HEK293 (cell line): Measurements from ENCODE around the gene ENDOV.

Experiments
- ZNF121 ChIP-seq: fragments of 450-650 bp; formaldehyde crosslinking; IDR thresholded peaks from 2 replicates; pipeline ENCODE4 v1.5.1; 2016; ENCODE audit warnings: missing biosample characterization, missing genetic modification characterization
- ZNF324 ChIP-seq: fragments of 450-650 bp; formaldehyde crosslinking; IDR thresholded peaks from 2 replicates; pipeline ENCODE4 v1.5.1; 2016; ENCODE audit warnings: missing biosample characterization, missing genetic modification characterization
- ZNF341 ChIP-seq: fragments of 450-650 bp; formaldehyde crosslinking; IDR thresholded peaks from 2 replicates; pipeline ENCODE4; 2016; ENCODE audit warnings: low read depth, missing biosample characterization, missing genetic modification characterization
- ZNF596 ChIP-seq: fragments of 450-650 bp; IDR thresholded peaks from 2 replicates; pipeline ENCODE4 v1.5.0; 2018; ENCODE audit warnings: missing biosample characterization, mild to moderate bottlenecking, missing genetic modification characterization, moderate library complexity
- ZNF707 ChIP-seq: fragments of 450-650 bp; formaldehyde crosslinking; IDR thresholded peaks from 2 replicates; pipeline ENCODE4 v1.5.1; 2016; ENCODE audit warnings: missing biosample characterization, missing genetic modification characterization
- TF ChIP-seq, protein P1 (sequence below): fragments of 450-650 bp; formaldehyde crosslinking; IDR thresholded peaks from 2 replicates; pipeline ENCODE4 v1.5.1; 2016; ENCODE audit warnings: missing biosample characterization, missing genetic modification characterization

DNA sequence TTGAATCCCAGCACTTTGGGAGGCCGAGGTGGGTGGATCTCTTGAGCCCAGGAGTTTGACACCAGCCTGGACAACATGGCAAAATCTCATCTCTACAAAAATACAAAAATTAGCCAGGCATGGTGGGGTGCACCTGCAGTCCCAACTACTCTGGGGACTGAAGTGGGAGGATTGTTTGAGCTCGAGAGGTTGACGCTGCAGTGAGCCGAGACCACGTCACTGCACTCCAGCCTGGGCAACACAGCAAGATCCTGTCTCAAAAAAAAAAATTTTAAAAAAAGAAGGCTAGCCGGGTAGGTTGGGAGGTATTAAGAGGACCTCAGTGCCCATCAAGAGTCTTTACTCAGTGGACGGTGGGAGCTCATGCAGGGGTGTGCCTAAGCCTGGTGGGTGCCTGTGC lies 65.3 kb downstream of the ENDOV start:
- TF ChIP-seq ZNF341 (tag by site-specific recombination) (no peak), ZNF324 (tag by site-specific recombination) (no peak), ZNF121 (tag by site-specific recombination) (peak; percentile 91), ZNF596 (tag by site-specific recombination) (no peak), ZNF707 (tag by site-specific recombination) (no peak)
- TF ChIP-seq, protein P1, sequence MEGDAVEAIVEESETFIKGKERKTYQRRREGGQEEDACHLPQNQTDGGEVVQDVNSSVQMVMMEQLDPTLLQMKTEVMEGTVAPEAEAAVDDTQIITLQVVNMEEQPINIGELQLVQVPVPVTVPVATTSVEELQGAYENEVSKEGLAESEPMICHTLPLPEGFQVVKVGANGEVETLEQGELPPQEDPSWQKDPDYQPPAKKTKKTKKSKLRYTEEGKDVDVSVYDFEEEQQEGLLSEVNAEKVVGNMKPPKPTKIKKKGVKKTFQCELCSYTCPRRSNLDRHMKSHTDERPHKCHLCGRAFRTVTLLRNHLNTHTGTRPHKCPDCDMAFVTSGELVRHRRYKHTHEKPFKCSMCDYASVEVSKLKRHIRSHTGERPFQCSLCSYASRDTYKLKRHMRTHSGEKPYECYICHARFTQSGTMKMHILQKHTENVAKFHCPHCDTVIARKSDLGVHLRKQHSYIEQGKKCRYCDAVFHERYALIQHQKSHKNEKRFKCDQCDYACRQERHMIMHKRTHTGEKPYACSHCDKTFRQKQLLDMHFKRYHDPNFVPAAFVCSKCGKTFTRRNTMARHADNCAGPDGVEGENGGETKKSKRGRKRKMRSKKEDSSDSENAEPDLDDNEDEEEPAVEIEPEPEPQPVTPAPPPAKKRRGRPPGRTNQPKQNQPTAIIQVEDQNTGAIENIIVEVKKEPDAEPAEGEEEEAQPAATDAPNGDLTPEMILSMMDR, result no peak
